ENCODE measurements around the gene SHPK.
"Not testable (repeated sequence)": the region's sequence is repeated elsewhere in the genome, so short reads cannot be mapped to it uniquely, and the experiment has no call there.

Gene SHPK

GRCh38 chr17:3589784-3590183, 46.3 kb downstream of the SHPK start:
- no peak for DNase-seq (ENCODE audit: low spot score)

- DNase-seq (ENCODE audit: low spot score) = no peak
Observed at GRCh38 chr17:3585826-3586225, 50.2 kb downstream of the SHPK start.

GRCh38 chr17:3583456-3583855, 52.6 kb downstream of the SHPK start:
- DNase-seq (ENCODE audit: low spot score) = no peak

- DNase-seq (ENCODE audit: low spot score) = no peak
Observed at GRCh38 chr17:3582915-3583314, 53.1 kb downstream of the SHPK start.

- not testable (repeated sequence) for DNase-seq (ENCODE audit: low spot score)
Observed at GRCh38 chr17:3578667-3579066, 57.4 kb downstream of the SHPK start.

- DNase-seq (ENCODE audit: low spot score) = no peak
Observed at GRCh38 chr17:3576970-3577369, 59.1 kb downstream of the SHPK start.

- peak; percentile 86 for DNase-seq (ENCODE audit: low spot score)
Observed at GRCh38 chr17:3575511-3575910, 60.5 kb downstream of the SHPK start.

GRCh38 chr17:3574231-3574630, 61.8 kb downstream of the SHPK start:
- DNase-seq (ENCODE audit: low spot score) = no peak

- DNase-seq (ENCODE audit: low spot score) = no peak
Observed at GRCh38 chr17:3573246-3574100, 62.6 kb downstream of the SHPK start.

GRCh38 chr17:3572231-3572630, 63.8 kb downstream of the SHPK start:
- no peak for DNase-seq (ENCODE audit: low spot score)

GRCh38 chr17:3571043-3571900, 64.8 kb downstream of the SHPK start:
- DNase-seq (ENCODE audit: low spot score) = no peak

- DNase-seq (ENCODE audit: low spot score) = no peak
Observed at GRCh38 chr17:3569534-3570137, 66.4 kb downstream of the SHPK start.

- DNase-seq (ENCODE audit: low spot score) = no peak
Observed at GRCh38 chr17:3566551-3566950, 69.5 kb downstream of the SHPK start.

- no peak for DNase-seq (ENCODE audit: low spot score)
Observed at GRCh38 chr17:3565143-3565542, 70.9 kb downstream of the SHPK start.

GRCh38 chr17:3564241-3564640, 71.8 kb downstream of the SHPK start:
- DNase-seq (ENCODE audit: low spot score) = not testable (repeated sequence)

- DNase-seq (ENCODE audit: low spot score) = no peak
Observed at GRCh38 chr17:3559270-3559645, 76.8 kb downstream of the SHPK start.

GRCh38 chr17:3558603-3559269, 77.3 kb downstream of the SHPK start:
- peak; percentile 38 for DNase-seq (ENCODE audit: low spot score)

Measured in RKO (cell line).